ENCODE measurements around the gene RNU6-1. TPM values are rescaled to one million over a fixed set of nuclear protein-coding genes. Genes with fewer than 3 reads are reported as not detected.

The RNU6-1 gene
- total RNA-seq (2014; rRNA removed; shearing (Covaris generic)) = not detected in 2 replicates

DNA sequence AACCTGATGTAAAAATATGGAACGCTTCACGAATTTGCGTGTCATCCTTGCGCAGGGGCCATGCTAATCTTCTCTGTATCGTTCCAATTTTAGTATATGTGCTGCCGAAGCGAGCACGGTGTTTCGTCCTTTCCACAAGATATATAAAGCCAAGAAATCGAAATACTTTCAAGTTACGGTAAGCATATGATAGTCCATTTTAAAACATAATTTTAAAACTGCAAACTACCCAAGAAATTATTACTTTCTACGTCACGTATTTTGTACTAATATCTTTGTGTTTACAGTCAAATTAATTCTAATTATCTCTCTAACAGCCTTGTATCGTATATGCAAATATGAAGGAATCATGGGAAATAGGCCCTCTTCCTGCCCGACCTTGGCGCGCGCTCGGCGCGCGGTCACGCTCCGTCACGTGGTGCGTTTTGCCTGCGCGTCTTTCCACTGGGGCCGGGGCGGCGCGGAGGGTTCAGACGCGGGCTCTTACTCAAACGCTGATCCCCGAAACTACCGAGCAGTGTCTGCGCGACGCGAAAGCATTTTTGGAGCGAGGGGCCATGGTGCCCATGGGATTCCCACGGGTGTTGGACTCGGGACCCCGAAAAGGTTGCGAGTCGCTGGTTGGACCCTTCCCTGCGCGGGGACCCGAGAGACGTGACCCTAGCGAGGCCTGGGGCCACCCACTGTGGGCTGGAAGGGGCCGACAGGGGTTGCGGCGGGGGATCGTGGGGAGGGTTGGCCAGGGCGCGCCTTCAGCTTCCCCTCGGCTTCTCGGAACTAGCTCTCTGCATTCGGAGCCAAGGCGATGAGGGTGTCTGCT, at the start of gene RNU6-1:
Gene RNU6-1 (minus strand): TSS at position 117 of the 820 bp plus-strand sequence.
- peak; percentile 92 to 98 for DNase-seq (ENCODE audit: low read depth in 1 of 2, low spot score in 2 of 2)
- Histone ChIP-seq H3K9me3 (replicated peaks) (no peaks in the 10 kb centered on the region), H3K4me3 (peak within 1 kb of the TSS; percentile 68), H3K4me1 (replicated peaks) (peaks cover 33% of the 10 kb centered on the region), H3K27ac (peak within 1 kb of the TSS; percentile 91), H3K27me3 (replicated peaks) (peaks cover 14% of the 10 kb centered on the region), H3K36me3 (peaks cover 3% of the 10 kb centered on the region; the same call in 1 of the 2 replicates)

DNA sequence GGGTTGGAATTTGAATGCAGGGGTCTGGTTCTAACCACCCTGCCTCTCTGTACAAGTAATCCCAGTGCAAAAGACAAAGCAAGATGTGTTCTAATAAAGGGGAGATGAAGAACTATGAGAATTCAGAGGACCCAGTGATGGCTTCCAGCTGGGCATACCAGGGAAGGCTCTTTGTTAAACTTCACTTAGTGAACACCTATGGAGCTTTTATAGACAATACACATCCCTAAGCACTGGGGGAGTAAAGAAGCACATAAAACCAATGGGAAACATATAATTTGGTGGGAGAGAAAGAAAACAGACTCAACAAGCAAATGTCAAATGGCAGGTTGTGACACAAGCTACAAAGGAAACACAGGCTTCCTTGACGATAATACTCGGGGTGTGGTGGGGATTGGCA, 47.9 kb upstream of the RNU6-1 start:
- no peak overlapping the region for H3K27ac ChIP-seq

DNA sequence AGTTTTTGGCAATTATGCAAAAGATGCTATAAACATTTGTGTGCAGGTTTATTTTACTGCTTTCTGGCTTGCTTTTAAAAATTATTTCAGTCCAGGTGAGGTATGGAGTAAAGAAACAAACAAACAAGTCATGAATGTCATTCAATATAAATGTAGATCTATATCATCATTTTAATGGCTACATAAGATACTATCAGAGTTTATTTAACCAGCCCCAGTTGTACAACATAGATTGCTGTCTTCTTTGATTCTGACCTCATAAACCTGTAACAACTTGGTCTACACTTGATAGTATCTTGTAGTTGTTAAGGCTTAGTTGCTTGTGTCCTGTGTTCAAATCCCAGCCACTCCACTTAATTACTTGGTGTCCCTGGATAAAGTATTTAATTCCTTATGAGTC, 46.0 kb upstream of the RNU6-1 start:
- H3K4me3 ChIP-seq = no peak overlapping the region
- H3K27ac ChIP-seq = no peak overlapping the region
- H3K27me3 ChIP-seq (replicated peaks) = no peaks in the 10 kb centered on the region
- DNase-seq (ENCODE audit: low read depth in 1 of 2, low spot score in 2 of 2) = no peak
- no peaks in the 10 kb centered on the region for H3K36me3 ChIP-seq
- H3K9me3 ChIP-seq (replicated peaks) = peaks cover 2% of the 10 kb centered on the region; the same call in 1 of the 2 replicates
- peaks cover 12% of the 10 kb centered on the region for H3K4me1 ChIP-seq (replicated peaks)

More for the DNA sequence above, 47.9 kb upstream of the RNU6-1 start:
- peaks cover 2% of the 10 kb centered on the region; the same call in 1 of the 2 replicates for H3K9me3 ChIP-seq (replicated peaks)
- H3K4me1 ChIP-seq (replicated peaks) = peaks cover 12% of the 10 kb centered on the region
- no peak for DNase-seq (ENCODE audit: low read depth in 1 of 2, low spot score in 2 of 2)
- H3K27me3 ChIP-seq (replicated peaks) = no peaks in the 10 kb centered on the region
- no peaks in the 10 kb centered on the region for H3K36me3 ChIP-seq
- H3K4me3 ChIP-seq = no peak overlapping the region

DNA sequence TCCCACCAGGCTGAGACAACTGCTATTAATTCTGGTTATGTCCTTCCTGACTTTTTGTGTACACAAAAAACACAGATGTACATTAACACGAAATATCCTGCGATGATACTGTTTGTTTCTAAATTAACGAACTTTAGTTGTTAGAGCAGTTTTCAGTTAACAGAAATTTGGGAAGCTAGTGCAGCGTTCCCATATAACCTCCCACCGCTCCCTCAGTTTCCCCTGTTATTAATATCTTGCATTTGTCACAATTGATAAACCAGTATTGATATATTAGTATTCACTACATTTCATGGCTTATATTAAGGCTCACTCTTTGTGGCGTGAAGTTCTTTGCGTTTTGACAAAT, 45.3 kb upstream of the RNU6-1 start:
- DNase-seq (ENCODE audit: low read depth in 1 of 2, low spot score in 2 of 2) = peak in 1 of 2 experiments; percentile 0
- Histone ChIP-seq H3K4me3 (peak overlapping the region; percentile 35), H3K4me1 (replicated peaks) (peaks cover 12% of the 10 kb centered on the region), H3K27me3 (replicated peaks) (no peaks in the 10 kb centered on the region), H3K36me3 (no peaks in the 10 kb centered on the region), H3K9me3 (replicated peaks) (no peaks in the 10 kb centered on the region; the same call in 1 of the 2 replicates), H3K27ac (peak overlapping the region; percentile 51; the same call in 1 of the 2 replicates)

DNA sequence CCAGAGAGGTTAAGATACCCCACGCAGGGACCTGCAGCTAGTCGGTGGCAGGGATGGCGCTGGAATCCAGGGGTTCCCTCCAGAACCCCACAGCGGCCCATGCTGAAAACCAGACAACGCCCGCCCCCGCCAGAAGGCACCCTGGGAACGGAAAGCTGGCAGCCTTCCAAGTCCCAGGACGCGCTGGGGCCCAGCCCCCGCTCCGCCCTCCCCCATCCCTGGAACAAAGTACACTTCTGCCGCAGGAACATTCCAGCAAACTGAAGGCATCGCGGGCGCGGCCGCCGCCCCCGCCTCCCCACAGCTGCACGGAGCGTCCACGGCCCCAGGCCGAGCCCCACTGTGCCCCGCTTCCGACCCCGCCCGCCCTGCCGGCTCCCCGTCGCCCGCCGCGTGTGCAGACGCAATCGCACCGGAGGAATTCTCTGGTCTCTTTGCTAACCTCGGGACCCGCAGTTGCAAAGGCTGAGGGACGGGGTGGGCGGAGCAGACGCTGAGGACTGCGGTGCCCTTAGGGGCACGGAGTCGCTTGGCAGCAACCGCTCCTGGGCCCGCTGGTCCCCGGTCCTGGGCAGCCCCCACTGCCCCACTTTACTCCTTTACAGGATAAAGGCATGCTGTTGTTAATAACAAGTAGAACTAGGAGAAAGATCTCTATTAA, 44.8 kb upstream of the RNU6-1 start:
- Histone ChIP-seq H3K27ac (peak overlapping the region; percentile 51; the same call in 1 of the 2 replicates), H3K4me3 (peak overlapping the region; percentile 35), H3K27me3 (replicated peaks) (no peaks in the 10 kb centered on the region), H3K9me3 (replicated peaks) (no peaks in the 10 kb centered on the region), H3K36me3 (no peaks in the 10 kb centered on the region), H3K4me1 (replicated peaks) (peaks cover 12% of the 10 kb centered on the region)
- peak; percentile 56 to 78 for DNase-seq (ENCODE audit: low read depth in 1 of 2, low spot score in 2 of 2)

DNA sequence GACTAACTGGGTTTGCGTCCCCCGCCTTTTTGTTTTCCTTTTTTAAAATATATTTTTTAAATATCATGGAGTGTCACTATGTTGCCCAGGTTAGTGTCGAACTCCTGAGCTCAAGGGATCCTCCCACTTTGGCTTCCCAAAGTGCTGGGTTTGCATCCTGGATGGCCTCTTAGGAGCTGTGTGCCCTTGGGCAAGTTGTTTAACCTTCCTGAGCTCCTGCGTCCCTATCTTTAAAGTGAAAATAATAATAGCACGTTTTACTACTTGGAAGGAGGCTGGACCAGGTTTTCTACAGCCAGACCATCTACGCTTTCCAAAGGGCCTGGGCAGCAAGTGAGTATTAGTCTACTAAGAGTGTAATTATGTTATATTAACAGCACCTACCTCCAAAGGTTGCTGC, 44.2 kb upstream of the RNU6-1 start:
- Histone ChIP-seq H3K9me3 (replicated peaks) (no peaks in the 10 kb centered on the region), H3K27ac (peak overlapping the region; percentile 51; the same call in 1 of the 2 replicates)

DNA sequence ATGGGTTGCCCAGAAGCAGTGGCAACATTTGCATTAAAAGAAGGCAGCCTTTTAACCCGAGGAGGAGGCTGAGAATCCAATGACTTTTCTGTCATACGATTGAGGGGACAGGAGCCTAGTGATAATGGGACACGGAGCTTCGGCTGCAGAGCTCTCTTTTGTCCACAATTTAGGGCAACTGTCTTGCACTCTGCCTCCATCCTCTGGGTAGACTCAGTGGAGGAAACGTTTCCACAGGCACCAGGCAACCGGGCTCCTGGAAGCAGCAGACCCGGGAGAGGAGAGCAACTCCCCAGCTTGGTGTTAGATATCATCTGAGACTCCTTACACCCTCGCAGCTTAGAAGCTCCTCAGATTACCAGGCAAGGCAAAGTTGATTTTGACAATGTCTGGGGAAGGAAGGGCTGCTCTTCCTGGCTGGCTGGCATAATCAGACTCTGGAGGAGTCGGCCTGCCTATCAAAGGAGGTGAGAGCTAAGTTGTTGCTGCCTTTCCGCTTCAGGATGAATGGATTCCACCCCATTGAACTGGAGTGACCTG, 43.5 kb upstream of the RNU6-1 start:
- H3K4me3 ChIP-seq = no peak overlapping the region
- H3K27me3 ChIP-seq (replicated peaks) = no peaks in the 10 kb centered on the region
- H3K27ac ChIP-seq = no peak overlapping the region
- H3K4me1 ChIP-seq (replicated peaks) = peaks cover 12% of the 10 kb centered on the region
- DNase-seq (ENCODE audit: low read depth in 1 of 2, low spot score in 2 of 2) = peak in 1 of 2 experiments; percentile 17
- H3K9me3 ChIP-seq (replicated peaks) = no peaks in the 10 kb centered on the region
- no peaks in the 10 kb centered on the region for H3K36me3 ChIP-seq

More for the DNA sequence above, 44.2 kb upstream of the RNU6-1 start:
- peak in 1 of 2 experiments; percentile 12 for DNase-seq (ENCODE audit: low read depth in 1 of 2, low spot score in 2 of 2)
- Histone ChIP-seq H3K4me3 (no peak overlapping the region), H3K27me3 (replicated peaks) (no peaks in the 10 kb centered on the region), H3K4me1 (replicated peaks) (peaks cover 12% of the 10 kb centered on the region), H3K36me3 (no peaks in the 10 kb centered on the region)

DNA sequence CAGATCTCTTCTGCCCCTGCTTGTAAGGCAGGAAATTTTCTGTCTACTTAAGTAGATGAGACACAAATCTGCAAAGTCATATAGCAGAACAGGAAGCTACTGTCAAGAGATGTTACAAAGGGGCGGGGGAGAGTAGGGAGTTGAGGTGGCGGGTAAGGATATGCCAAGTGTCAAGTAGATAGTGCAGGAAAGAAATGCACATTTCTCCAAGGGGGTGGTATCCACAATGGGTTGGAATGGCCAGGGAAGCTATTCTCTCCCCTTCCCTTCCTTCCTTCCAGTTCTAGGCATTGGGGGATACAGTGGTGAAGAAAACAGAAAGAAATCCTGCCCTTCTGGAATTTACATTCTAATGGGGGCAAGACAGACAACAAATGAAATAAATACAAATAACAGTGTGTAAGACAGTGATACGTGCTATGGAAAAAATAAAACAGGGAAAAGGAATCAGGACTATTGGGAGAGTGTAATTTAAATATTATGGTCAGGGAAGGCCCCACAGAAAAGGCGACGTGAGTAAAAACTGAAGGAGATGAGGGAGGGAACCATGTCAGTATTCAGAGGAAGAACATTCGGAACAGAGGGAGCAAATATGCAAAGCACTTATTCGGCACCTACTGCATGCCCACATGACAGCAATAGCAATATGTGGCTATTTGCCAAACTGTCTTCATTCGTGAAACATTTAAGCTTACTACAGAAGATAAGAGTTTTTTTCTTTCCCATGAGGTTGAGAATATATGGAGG, 42.8 kb upstream of the RNU6-1 start:
- H3K4me1 ChIP-seq (replicated peaks) = peaks cover 12% of the 10 kb centered on the region
- no peak overlapping the region for H3K27ac ChIP-seq
- H3K9me3 ChIP-seq (replicated peaks) = no peaks in the 10 kb centered on the region
- no peaks in the 10 kb centered on the region for H3K27me3 ChIP-seq (replicated peaks)
- DNase-seq (ENCODE audit: low read depth in 1 of 2, low spot score in 2 of 2) = peak in 1 of 2 experiments; percentile 8
- H3K4me3 ChIP-seq = no peak overlapping the region
- no peaks in the 10 kb centered on the region for H3K36me3 ChIP-seq

DNA sequence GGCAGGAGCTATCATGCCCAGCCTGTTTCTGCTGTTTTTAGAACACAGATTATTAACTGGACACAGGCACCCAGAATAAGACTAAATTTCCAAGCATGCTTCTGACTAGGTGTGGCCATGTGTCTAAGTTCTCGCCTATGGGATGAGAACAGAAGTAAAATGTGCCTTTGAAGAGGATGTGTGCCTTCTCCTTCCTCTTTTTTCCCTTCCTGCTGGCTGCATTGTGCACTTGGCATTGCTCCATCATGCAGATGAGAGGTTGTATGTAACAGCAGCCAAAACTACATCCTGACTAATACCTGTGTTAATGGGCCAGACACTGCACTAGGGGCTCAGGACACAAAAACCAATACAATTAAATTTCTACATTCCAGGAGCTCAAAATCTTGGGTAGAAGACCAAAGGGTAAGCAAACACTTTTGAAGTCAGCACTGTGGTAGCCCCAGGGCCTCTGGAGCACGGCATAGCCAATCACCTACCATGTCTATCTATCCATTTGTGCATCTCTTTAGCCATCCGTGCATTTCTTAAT, 40.9 kb upstream of the RNU6-1 start:
- no peaks in the 10 kb centered on the region for H3K9me3 ChIP-seq (replicated peaks)
- H3K4me1 ChIP-seq (replicated peaks) = peaks cover 12% of the 10 kb centered on the region
- H3K36me3 ChIP-seq = no peaks in the 10 kb centered on the region
- H3K27me3 ChIP-seq (replicated peaks) = no peaks in the 10 kb centered on the region
- DNase-seq (ENCODE audit: low read depth in 1 of 2, low spot score in 2 of 2) = peak in 1 of 2 experiments; percentile 5
- H3K4me3 ChIP-seq = no peak overlapping the region
- no peak overlapping the region for H3K27ac ChIP-seq

DNA sequence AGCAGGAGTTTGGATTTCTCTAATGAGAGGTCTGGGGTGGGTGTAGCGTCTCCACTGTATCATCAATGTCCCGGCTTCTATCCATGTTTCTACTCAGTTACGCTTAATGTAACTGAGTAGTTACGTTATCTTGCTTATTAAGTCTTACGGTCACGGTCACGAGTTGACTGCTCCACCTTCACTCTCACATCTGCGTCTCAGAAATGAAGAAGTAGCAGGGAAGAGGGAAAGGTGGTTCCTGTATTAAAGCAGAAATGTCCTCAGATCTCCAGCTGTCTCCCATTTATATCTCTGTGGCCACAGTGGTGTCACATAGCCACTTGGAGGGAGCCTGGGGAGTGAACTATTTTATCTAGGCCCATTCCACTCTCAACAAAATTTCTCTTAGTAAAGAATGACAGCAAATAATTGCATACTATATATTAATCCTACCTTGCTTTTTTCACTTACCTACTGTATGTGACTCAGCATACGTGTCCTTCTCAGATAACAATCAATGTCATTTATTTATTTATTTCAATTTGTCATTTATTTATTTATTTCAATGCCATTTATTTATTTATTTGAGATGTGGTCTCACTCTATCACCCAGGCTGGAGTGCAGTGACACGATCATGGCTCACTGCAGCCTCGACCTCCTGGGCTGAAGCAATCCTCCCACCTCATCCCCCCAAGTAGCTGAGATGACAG, 39.7 kb upstream of the RNU6-1 start:
- H3K4me1 ChIP-seq (replicated peaks) = peaks cover 5% of the 10 kb centered on the region
- H3K36me3 ChIP-seq = no peaks in the 10 kb centered on the region
- no peaks in the 10 kb centered on the region for H3K27me3 ChIP-seq (replicated peaks)
- H3K4me3 ChIP-seq = no peak overlapping the region
- H3K9me3 ChIP-seq (replicated peaks) = no peaks in the 10 kb centered on the region
- no peak overlapping the region for H3K27ac ChIP-seq
- peak in 1 of 2 experiments; percentile 4 for DNase-seq (ENCODE audit: low read depth in 1 of 2, low spot score in 2 of 2)

DNA sequence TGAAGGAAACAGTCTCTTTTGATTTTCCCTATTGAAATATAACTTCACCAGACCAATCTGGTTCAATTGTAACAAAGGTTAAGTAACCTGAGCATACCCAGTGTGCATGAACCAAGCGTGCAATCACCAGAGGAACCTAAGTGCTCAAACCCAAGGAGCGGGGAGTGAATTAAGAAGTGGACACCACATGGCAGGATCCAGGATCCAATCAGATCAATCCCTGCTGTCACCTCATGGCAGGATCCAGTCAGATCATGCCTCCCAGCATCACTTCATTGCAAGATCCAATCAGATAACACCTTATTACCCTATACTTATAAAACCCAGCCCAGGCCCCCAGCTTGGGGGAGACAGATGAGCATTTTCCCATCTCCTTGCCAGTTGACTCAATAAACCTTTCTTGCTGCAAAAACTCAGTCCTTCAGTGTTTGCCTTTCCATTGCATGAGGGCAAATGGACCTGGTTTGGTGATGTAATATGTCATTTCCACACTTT, 38.9 kb upstream of the RNU6-1 start:
- no peak for DNase-seq (ENCODE audit: low read depth in 1 of 2, low spot score in 2 of 2)
- Histone ChIP-seq H3K4me1 (replicated peaks) (no peaks in the 10 kb centered on the region), H3K36me3 (no peaks in the 10 kb centered on the region), H3K27me3 (replicated peaks) (no peaks in the 10 kb centered on the region), H3K9me3 (replicated peaks) (no peaks in the 10 kb centered on the region), H3K27ac (no peak overlapping the region), H3K4me3 (no peak overlapping the region)

DNA sequence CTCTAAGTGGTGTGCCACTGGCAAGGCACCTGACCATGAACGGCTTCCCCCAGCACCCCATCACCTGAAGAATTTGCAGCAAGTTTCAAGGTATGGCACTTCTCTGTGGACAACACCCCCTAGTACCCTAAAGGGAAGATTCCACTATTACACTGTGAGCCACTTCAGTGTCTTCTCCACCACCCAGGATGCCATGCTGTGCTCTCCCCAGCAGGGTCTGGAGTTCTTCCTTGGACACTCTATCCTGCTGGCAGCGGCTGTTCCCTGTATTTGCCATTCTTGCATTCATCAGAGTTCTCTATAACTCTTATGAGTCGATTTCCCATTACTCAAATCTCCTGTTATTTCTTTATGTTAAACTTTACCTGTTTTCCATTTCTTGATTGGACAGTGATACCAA, 33.9 kb upstream of the RNU6-1 start:
- H3K4me1 ChIP-seq (replicated peaks) = no peaks in the 10 kb centered on the region

More for the DNA sequence above, 33.9 kb upstream of the RNU6-1 start:
- H3K27ac ChIP-seq = no peak overlapping the region
- no peak for DNase-seq (ENCODE audit: low read depth in 1 of 2, low spot score in 2 of 2)
- H3K27me3 ChIP-seq (replicated peaks) = no peaks in the 10 kb centered on the region
- no peaks in the 10 kb centered on the region for H3K9me3 ChIP-seq (replicated peaks)
- H3K36me3 ChIP-seq = no peaks in the 10 kb centered on the region
- no peak overlapping the region for H3K4me3 ChIP-seq
